ENCODE data around the gene USP40. TPM values are rescaled to one million over a fixed set of nuclear protein-coding genes. Genes with fewer than 3 reads are reported as not detected.

Gene USP40
- polyA plus RNA-seq, 4 donors: 19.3 to 40.9 (median 30.6) TPM

DNA sequence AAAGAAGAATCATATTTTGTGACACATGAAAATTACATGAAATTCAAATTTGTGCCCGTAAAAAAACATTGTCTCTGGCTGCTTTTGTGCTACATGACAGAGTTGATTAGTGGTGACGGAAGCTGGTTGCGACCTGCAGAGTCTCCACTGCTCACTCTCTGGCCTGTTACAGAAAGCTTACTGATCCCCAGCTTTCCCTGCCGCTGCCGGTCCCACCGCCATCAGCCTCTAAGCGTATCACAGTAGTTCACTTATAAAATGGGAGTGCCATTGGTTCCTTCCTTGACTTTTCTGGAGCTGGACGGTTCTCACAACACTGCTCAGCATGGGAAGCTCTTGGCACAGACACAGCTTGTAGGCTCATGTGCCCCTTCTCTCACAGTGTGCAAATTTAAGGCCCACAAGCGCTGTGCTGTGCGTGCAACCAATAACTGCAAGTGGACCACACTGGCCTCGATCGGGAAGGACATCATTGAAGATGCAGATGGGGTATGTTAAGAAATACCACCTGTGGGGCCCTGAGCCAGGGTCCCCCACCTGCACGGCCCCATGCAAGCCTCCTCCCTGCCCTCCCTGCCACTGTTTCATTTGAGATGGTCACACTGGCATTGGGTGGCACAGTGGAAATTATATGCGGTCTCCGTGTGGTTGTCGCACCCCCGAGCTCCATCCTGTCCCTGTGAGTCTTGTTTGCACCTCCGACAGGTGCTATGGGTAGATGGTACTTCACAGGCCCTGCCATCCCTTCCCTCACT, 131.0 kb downstream of the USP40 start:
- DNase-seq (no peak), FAIRE-seq (no peak)
- WGBS, 3 donors: 93 to 96% (median 95%) methylated on average over 18 of the region's 18 CpGs
- Histone ChIP-seq H3K4me3 (ENCODE audit: low read depth in 1 of 3, low read length in 3 of 3) (no peak overlapping the region), H3K4me1 (ENCODE audit: control insufficient read depth in 3 of 3, insufficient read depth in 2 of 3, low read depth in 1 of 3, low read length in 2 of 3) (no peaks in the 10 kb centered on the region), H3K9me3 (ENCODE audit: control insufficient read depth in 2 of 2, insufficient read depth in 1 of 2, low read depth in 1 of 2, low read length in 1 of 2) (no peaks in the 10 kb centered on the region), H3K27ac (ENCODE audit: low read depth in 1 of 3, low read length in 2 of 3) (no peak overlapping the region), H3K36me3 (ENCODE audit: control insufficient read depth in 3 of 3, insufficient read depth in 2 of 3, low read depth in 1 of 3, low read length in 3 of 3) (peaks cover 18 to 55% (median 20%) of the 10 kb centered on the region in 3 donors), H3K27me3 (ENCODE audit: control insufficient read depth in 3 of 3, insufficient read depth in 3 of 3, low read length in 3 of 3) (no peaks in the 10 kb centered on the region)

DNA sequence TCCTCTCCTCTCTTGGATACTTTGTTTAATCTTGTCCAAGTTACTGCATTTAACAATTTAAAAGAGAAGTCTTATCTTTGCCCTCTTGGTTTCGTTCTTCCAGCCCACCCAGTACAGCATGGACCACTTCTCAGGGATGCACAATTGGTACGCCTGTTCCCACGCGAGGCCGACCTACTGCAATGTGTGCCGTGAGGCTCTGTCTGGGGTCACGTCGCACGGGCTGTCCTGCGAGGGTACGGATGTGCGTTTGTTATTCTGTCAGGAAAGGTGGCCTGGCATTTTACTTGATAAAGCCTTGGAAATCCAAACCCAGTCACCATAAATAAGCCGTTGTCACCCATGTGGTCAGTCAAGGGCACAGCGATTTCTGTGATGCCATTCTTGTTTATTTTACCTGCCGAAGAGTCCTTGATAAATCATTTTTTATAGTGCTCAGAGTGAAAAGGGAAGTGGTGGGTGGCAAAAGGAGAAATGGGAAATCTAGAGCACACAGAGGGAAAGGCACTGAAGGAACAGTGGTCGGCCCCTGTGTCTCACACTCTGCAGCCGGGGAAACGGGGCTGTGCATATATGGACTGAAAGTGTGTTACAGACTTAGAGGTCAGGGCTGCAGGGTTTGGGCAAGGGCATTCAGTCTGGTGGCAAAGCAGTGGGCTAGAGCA, 131.8 kb downstream of the USP40 start:
- Histone ChIP-seq H3K9me3 (ENCODE audit: control insufficient read depth in 2 of 2, insufficient read depth in 1 of 2, low read depth in 1 of 2, low read length in 1 of 2) (no peaks in the 10 kb centered on the region), H3K27ac (ENCODE audit: low read depth in 1 of 3, low read length in 2 of 3) (no peak overlapping the region), H3K4me3 (ENCODE audit: low read depth in 1 of 3, low read length in 3 of 3) (no peak overlapping the region), H3K36me3 (ENCODE audit: control insufficient read depth in 3 of 3, insufficient read depth in 2 of 3, low read depth in 1 of 3, low read length in 3 of 3) (peaks cover 18 to 46% (median 20%) of the 10 kb centered on the region in 3 donors), H3K4me1 (ENCODE audit: control insufficient read depth in 3 of 3, insufficient read depth in 2 of 3, low read depth in 1 of 3, low read length in 2 of 3) (no peaks in the 10 kb centered on the region), H3K27me3 (ENCODE audit: control insufficient read depth in 3 of 3, insufficient read depth in 3 of 3, low read length in 3 of 3) (no peaks in the 10 kb centered on the region)
- FAIRE-seq (no peak), DNase-seq (no peak)
- 85 to 93% (median 91%) methylated on average over 18 of the region's 18 CpGs for WGBS, 3 donors

DNA sequence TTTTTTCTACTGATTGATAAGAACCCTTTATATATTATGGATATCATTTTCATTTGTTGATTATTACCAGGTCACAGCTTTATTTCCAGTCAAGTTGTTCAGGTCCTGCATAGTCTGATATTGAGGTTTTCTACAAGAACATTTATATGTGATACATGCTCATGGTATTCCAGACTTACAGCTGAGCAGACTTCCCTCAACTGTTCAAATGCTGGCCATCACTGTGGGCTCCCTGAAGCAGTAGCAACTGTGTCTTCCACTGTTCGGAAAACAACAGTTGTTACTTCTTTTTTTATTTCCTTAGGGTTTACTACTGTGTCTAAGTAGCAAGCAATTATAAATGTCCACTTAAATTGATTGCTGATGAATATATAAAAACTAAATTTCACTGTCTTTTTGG, 132.8 kb downstream of the USP40 start:
- FAIRE-seq (no peak), DNase-seq (no peak)
- Histone ChIP-seq H3K4me3 (ENCODE audit: low read depth in 1 of 3, low read length in 3 of 3) (no peak overlapping the region), H3K4me1 (ENCODE audit: control insufficient read depth in 3 of 3, insufficient read depth in 2 of 3, low read depth in 1 of 3, low read length in 2 of 3) (no peaks in the 10 kb centered on the region), H3K9me3 (ENCODE audit: control insufficient read depth in 2 of 2, insufficient read depth in 1 of 2, low read depth in 1 of 2, low read length in 1 of 2) (no peaks in the 10 kb centered on the region), H3K27me3 (ENCODE audit: control insufficient read depth in 3 of 3, insufficient read depth in 3 of 3, low read length in 3 of 3) (no peaks in the 10 kb centered on the region), H3K36me3 (ENCODE audit: control insufficient read depth in 3 of 3, insufficient read depth in 2 of 3, low read depth in 1 of 3, low read length in 3 of 3) (peaks cover 11 to 41% (median 17%) of the 10 kb centered on the region in 3 donors), H3K27ac (ENCODE audit: low read depth in 1 of 3, low read length in 2 of 3) (no peak overlapping the region)
- WGBS, 3 donors: 82 to 86% (median 86%) methylated on average over 1 of the region's 1 CpG

DNA sequence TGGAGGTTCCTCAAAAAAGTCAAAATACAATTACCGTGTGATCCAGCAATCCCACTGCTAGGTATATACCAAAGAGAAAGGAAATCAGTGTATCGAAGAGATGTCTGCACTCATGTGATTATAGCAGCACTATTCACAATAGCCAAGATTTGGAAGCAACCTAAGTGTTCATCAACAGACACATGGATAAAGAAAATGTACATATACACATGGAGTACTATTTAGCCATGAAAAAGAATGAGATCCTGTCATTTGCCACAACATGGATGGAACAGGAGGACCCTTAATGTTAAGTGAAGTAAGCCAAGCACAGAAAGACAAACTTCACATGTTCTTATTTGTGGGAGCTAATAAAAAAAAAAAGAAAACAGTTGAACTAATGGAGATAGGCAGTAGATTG, 133.6 kb downstream of the USP40 start:
- Histone ChIP-seq H3K4me1 (ENCODE audit: control insufficient read depth in 3 of 3, insufficient read depth in 2 of 3, low read depth in 1 of 3, low read length in 2 of 3) (no peaks in the 10 kb centered on the region), H3K4me3 (ENCODE audit: low read depth in 1 of 3, low read length in 3 of 3) (no peak overlapping the region), H3K9me3 (ENCODE audit: control insufficient read depth in 2 of 2, insufficient read depth in 1 of 2, low read depth in 1 of 2, low read length in 1 of 2) (no peaks in the 10 kb centered on the region), H3K27me3 (ENCODE audit: control insufficient read depth in 3 of 3, insufficient read depth in 3 of 3, low read length in 3 of 3) (no peaks in the 10 kb centered on the region), H3K36me3 (ENCODE audit: control insufficient read depth in 3 of 3, insufficient read depth in 2 of 3, low read depth in 1 of 3, low read length in 3 of 3) (peaks cover 7 to 34% (median 16%) of the 10 kb centered on the region in 3 donors), H3K27ac (ENCODE audit: low read depth in 1 of 3, low read length in 2 of 3) (no peak overlapping the region)
- FAIRE-seq (no peak), DNase-seq (no peak)
- 94 to 100% (median 95%) methylated on average over 2 of the region's 2 CpGs for WGBS, 3 donors

DNA sequence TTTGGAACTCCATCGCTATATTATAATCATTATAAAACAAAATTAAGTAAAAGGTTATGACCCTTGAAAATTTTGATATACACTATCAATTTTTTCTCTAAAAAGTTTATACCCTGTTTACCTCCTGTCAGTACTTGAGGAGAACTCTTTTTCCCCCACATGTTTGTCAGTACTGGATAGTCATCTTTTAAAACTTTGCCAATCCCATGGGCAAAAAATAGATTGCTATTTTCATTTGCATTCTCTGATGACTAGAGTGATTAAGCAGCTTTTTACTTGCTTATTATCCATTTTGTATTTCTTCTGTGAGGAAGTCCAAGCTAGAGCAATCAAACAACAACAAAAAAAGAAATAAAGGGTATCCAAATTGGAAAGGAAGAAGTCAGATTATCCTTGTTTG, 135.9 kb downstream of the USP40 start:
- Histone ChIP-seq H3K36me3 (ENCODE audit: control insufficient read depth in 3 of 3, insufficient read depth in 2 of 3, low read depth in 1 of 3, low read length in 3 of 3) (peaks cover 0 to 10% (median 3%) of the 10 kb centered on the region in 3 donors), H3K9me3 (ENCODE audit: control insufficient read depth in 2 of 2, insufficient read depth in 1 of 2, low read depth in 1 of 2, low read length in 1 of 2) (no peaks in the 10 kb centered on the region), H3K4me3 (ENCODE audit: low read depth in 1 of 3, low read length in 3 of 3) (no peak overlapping the region), H3K4me1 (ENCODE audit: control insufficient read depth in 3 of 3, insufficient read depth in 2 of 3, low read depth in 1 of 3, low read length in 2 of 3) (no peaks in the 10 kb centered on the region), H3K27ac (ENCODE audit: low read depth in 1 of 3, low read length in 2 of 3) (no peak overlapping the region), H3K27me3 (ENCODE audit: control insufficient read depth in 3 of 3, insufficient read depth in 3 of 3, low read length in 3 of 3) (no peaks in the 10 kb centered on the region)
- no peak for FAIRE-seq
- no peak for DNase-seq
- WGBS, 3 donors: 88 to 100% (median 94%) methylated on average over 1 of the region's 1 CpG

DNA sequence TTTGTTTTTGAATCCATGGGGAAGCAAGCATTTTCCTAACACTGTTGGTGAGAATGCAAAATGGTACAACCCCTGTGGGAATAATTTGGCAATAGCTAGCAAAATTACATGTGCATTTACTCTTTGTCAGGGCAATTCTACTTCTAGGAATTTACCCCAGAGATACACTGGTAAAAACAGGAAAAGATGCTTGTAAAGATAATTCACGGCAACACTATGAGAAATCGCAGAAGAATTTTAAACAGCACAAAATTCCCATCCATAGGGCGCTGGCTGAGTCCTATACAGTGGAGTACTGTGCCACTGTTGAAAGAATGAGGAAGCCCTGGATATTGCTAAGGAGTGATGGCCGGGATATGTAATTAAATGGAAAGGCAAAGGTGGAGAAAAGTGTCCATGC, 136.5 kb downstream of the USP40 start:
- no peak for DNase-seq
- FAIRE-seq: no peak
- H3K4me1 ChIP-seq (ENCODE audit: control insufficient read depth in 3 of 3, insufficient read depth in 2 of 3, low read depth in 1 of 3, low read length in 2 of 3): no peaks in the 10 kb centered on the region
- H3K36me3 ChIP-seq (ENCODE audit: control insufficient read depth in 3 of 3, insufficient read depth in 2 of 3, low read depth in 1 of 3, low read length in 3 of 3): peaks cover 0 to 4% (median 0%) of the 10 kb centered on the region in 3 donors
- H3K27ac ChIP-seq (ENCODE audit: low read depth in 1 of 3, low read length in 2 of 3): no peak overlapping the region
- H3K27me3 ChIP-seq (ENCODE audit: control insufficient read depth in 3 of 3, insufficient read depth in 3 of 3, low read length in 3 of 3): no peaks in the 10 kb centered on the region
- 55 to 76% (median 76%) methylated on average over 4 of the region's 4 CpGs for WGBS, 3 donors
- no peaks in the 10 kb centered on the region for H3K9me3 ChIP-seq (ENCODE audit: control insufficient read depth in 2 of 2, insufficient read depth in 1 of 2, low read depth in 1 of 2, low read length in 1 of 2)
- H3K4me3 ChIP-seq (ENCODE audit: low read depth in 1 of 3, low read length in 3 of 3): no peak overlapping the region

DNA sequence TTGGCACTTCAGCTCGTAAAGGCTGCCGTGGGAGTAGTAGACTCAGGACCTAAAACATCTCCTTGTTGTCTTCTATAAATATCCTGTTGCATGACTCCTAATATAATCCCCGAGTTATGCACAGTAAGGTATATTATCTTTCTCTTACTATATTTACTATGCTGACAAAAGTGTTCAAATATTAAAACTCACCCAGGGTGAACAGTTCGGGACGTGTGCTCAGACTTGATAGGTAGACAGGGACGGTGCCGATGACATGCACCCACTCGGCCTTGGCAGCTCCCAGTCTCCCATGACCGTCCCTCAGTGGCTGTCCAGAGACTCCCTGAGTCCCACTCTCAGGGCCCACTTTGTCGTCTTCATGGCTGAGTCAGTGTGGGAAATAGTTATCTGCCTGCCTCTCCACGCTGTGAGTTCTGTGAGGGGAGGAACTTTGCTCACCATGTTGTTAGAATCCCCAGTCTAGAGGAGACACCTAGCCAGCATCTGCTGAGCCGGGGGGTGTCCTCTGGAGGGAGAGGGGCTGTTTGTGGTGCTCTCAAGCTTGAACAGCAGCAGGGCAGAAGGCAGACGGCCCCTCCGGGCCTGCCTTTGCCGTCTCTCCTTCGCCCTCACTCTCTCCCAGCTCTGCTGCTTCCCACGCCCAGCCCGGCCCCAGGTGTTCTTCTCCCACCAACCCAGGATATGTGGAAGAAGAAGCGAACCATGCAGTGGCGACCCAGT, 137.2 kb downstream of the USP40 start:
- no peak overlapping the region for H3K4me3 ChIP-seq (ENCODE audit: low read depth in 1 of 3, low read length in 3 of 3)
- H3K36me3 ChIP-seq (ENCODE audit: control insufficient read depth in 3 of 3, insufficient read depth in 2 of 3, low read depth in 1 of 3, low read length in 3 of 3): no peaks in the 10 kb centered on the region
- H3K27ac ChIP-seq (ENCODE audit: low read depth in 1 of 3, low read length in 2 of 3): no peak overlapping the region
- DNase-seq: no peak
- H3K4me1 ChIP-seq (ENCODE audit: control insufficient read depth in 3 of 3, insufficient read depth in 2 of 3, low read depth in 1 of 3, low read length in 2 of 3): peaks cover 0 to 5% (median 2%) of the 10 kb centered on the region in 3 donors
- no peak for FAIRE-seq
- H3K9me3 ChIP-seq (ENCODE audit: control insufficient read depth in 2 of 2, insufficient read depth in 1 of 2, low read depth in 1 of 2, low read length in 1 of 2): no peaks in the 10 kb centered on the region
- 86 to 88% (median 87%) methylated on average over 20 of the region's 20 CpGs for WGBS, 3 donors
- H3K27me3 ChIP-seq (ENCODE audit: control insufficient read depth in 3 of 3, insufficient read depth in 3 of 3, low read length in 3 of 3): no peaks in the 10 kb centered on the region

DNA sequence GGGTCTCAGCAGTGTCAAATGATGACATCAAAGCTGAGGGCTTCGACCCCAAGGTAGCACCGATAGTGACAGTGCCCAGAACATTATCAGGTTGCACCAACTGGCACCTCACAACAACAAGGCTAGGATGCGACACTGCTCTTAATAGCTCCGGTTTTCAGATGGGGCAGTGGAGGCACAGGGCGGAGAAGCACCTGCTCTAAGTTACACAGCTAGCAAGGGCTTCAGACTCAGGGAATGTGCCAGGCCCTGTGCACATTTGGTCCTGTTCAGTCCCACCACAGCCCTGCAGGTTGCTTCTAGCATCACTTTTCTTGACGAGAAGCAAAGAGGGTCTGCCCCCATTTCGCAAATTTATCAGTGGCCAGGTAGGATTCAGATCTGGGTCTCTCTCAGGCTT, 138.1 kb downstream of the USP40 start:
- H3K9me3 ChIP-seq (ENCODE audit: control insufficient read depth in 2 of 2, insufficient read depth in 1 of 2, low read depth in 1 of 2, low read length in 1 of 2): no peaks in the 10 kb centered on the region
- no peak for DNase-seq
- FAIRE-seq: no peak
- H3K4me3 ChIP-seq (ENCODE audit: low read depth in 1 of 3, low read length in 3 of 3): no peak overlapping the region
- H3K4me1 ChIP-seq (ENCODE audit: control insufficient read depth in 3 of 3, insufficient read depth in 2 of 3, low read depth in 1 of 3, low read length in 2 of 3): peaks cover 0 to 14% (median 5%) of the 10 kb centered on the region in 3 donors
- H3K36me3 ChIP-seq (ENCODE audit: control insufficient read depth in 3 of 3, insufficient read depth in 2 of 3, low read depth in 1 of 3, low read length in 3 of 3): no peaks in the 10 kb centered on the region
- no peaks in the 10 kb centered on the region for H3K27me3 ChIP-seq (ENCODE audit: control insufficient read depth in 3 of 3, insufficient read depth in 3 of 3, low read length in 3 of 3)
- 96 to 97% (median 97%) methylated on average over 7 of the region's 7 CpGs for WGBS, 3 donors
- H3K27ac ChIP-seq (ENCODE audit: low read depth in 1 of 3, low read length in 2 of 3): no peak overlapping the region
